ENCODE data around the gene C10orf90.

GRCh38 chr10:126455766-126456405, 214.6 kb downstream of the C10orf90 start:
- no peak for TF ChIP-seq POLR2AphosphoS5 (IDR thresholded peaks at IDR 0.05; ENCODE audit: low read depth)
- TF ChIP-seq CTCF (IDR thresholded peaks at IDR 0.05; ENCODE audit: insufficient read depth, low read length) = no peak
- TF ChIP-seq GABPA (IDR thresholded peaks at IDR 0.05; ENCODE audit: low read depth) = no peak
- TF ChIP-seq REST (IDR thresholded peaks at IDR 0.05; ENCODE audit: insufficient replicate concordance, low read depth) = no peak
- no peak for TF ChIP-seq SPI1 (IDR thresholded peaks at IDR 0.05; ENCODE audit: borderline replicate concordance, low read depth)

All from HL-60 (cell line).